ENCODE results near the gene EBF4.
"Not testable (repeated sequence)": the region's sequence is repeated elsewhere in the genome, so short reads cannot be mapped to it uniquely, and the experiment has no call there.

Gene EBF4

GRCh38 chr20:2657241-2657640 lies 35.3 kb upstream of the EBF4 start:
- peaks cover 94% of the 10 kb centered on the region for H3K36me3 ChIP-seq (ENCODE audit: insufficient read depth, low read length)
- H3K27me3 ChIP-seq (ENCODE audit: insufficient read depth, low read length), result no peaks in the 10 kb centered on the region
- H3K4me3 ChIP-seq (ENCODE audit: low read length), result no peak overlapping the region
- H3K4me1 ChIP-seq (ENCODE audit: insufficient read depth, low read length), result peaks cover 6% of the 10 kb centered on the region; the same call in 1 of the 2 replicates
- 84% methylated on average over 5 of the region's 5 CpGs for WGBS
- no peaks in the 10 kb centered on the region for H3K9me3 ChIP-seq (ENCODE audit: insufficient read depth, low read depth, low read length)
- no peak overlapping the region for H3K27ac ChIP-seq (ENCODE audit: low read depth, low read length)
- no peak overlapping the region for H3K9ac ChIP-seq (ENCODE audit: low read depth, low read length)

GRCh38 chr20:2657674-2658073 lies 34.9 kb upstream of the EBF4 start:
- no peaks in the 10 kb centered on the region for H3K9me3 ChIP-seq (ENCODE audit: insufficient read depth, low read depth, low read length)
- peaks cover 6% of the 10 kb centered on the region; the same call in 1 of the 2 replicates for H3K4me1 ChIP-seq (ENCODE audit: insufficient read depth, low read length)
- H3K9ac ChIP-seq (ENCODE audit: low read depth, low read length), result no peak overlapping the region
- WGBS, result 98% methylated on average over 4 of the region's 5 CpGs
- H3K27me3 ChIP-seq (ENCODE audit: insufficient read depth, low read length), result no peaks in the 10 kb centered on the region
- H3K36me3 ChIP-seq (ENCODE audit: insufficient read depth, low read length), result peaks cover 96% of the 10 kb centered on the region
- H3K4me3 ChIP-seq (ENCODE audit: low read length), result no peak overlapping the region
- H3K27ac ChIP-seq (ENCODE audit: low read depth, low read length), result no peak overlapping the region

DNA sequence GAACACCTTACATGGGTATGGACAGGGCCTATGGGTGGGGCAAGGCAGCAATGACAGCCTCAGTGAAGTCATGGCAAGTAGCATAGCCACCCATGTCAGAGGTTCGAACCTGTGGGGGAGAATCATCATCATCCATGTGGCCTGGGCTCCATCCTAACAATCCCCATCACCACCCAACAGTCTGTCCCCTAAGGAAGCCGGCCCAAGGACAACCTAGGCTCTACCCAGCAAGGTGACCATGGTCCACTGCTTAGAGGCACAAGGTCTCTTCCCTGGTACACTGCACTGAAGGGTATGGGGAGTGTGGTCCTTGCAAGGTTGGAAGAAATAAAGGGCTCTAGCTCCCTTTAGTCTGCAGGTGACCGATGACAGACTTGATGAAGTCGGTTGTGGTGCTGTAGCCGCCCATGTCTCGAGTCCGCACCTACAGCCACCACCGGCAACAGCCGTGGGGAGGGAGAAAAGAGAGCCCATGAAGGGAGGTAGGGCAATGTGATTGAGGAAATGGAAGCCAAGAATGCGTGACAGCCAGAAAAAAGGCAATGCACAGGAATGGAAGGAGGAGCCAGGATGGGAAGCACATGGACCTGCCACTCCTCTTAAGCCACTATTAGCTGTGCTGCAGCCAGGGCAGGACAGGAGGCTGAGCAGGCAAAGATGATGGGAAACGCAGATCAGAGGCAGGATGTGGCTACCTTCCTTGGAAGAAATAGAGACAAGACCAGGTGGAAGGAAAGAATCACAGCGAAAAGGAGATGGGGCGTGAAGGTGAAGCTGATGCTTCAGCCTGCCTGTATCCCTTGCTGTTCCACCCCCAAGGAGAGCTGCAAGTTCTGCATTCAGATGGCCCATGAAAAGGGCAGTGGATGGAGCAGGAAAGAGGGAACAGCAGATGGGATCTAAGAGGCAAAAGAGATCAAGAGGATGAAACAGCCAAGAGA lies 33.9 kb upstream of the EBF4 start:
- no peaks in the 10 kb centered on the region for H3K27me3 ChIP-seq (ENCODE audit: insufficient read depth, low read length)
- H3K36me3 ChIP-seq (ENCODE audit: insufficient read depth, low read length), result peaks cover 88% of the 10 kb centered on the region
- WGBS, result 86% methylated on average over 13 of the region's 13 CpGs
- peaks cover 6% of the 10 kb centered on the region; the same call in 1 of the 2 replicates for H3K4me1 ChIP-seq (ENCODE audit: insufficient read depth, low read length)
- no peaks in the 10 kb centered on the region for H3K9me3 ChIP-seq (ENCODE audit: insufficient read depth, low read depth, low read length)
- peak overlapping the region; percentile 16; the same call in 1 of the 2 replicates for H3K27ac ChIP-seq (ENCODE audit: low read depth, low read length)
- H3K4me3 ChIP-seq (ENCODE audit: low read length), result no peak overlapping the region
- H3K9ac ChIP-seq (ENCODE audit: low read depth, low read length), result no peak overlapping the region

GRCh38 chr20:2659547-2659946 lies 33.0 kb upstream of the EBF4 start:
- WGBS, result 94% methylated on average over 10 of the region's 10 CpGs

DNA sequence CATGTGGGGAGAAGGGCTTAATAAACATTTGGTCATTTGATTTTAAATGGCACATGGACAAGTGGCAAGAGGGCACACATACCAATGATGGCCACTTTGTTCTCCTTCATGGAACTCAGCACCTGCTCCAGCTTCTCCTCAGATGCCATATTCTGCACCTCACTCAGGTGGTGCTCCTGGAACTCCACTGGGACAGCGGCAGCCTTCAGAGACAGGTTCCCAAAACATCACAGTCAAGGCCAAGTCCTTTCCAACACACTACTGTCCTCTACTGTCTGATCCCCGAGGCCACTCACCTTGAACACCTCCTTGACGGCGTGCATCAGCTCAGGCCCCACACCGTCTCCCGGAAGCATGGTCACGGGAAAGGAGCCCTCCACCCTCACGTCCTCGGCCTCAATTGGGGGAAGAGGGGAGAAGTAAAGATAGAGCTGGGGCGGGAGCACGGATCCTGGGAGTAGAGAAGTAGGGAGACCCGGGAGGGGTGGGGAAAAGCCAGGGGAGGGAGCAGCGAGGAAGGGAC lies 29.2 kb upstream of the EBF4 start:
- Histone ChIP-seq H3K9ac (ENCODE audit: low read depth, low read length) (peak overlapping the region; percentile 88), H3K4me3 (ENCODE audit: low read length) (peak overlapping the region; percentile 95), H3K9me3 (ENCODE audit: insufficient read depth, low read depth, low read length) (no peaks in the 10 kb centered on the region), H3K27me3 (ENCODE audit: insufficient read depth, low read length) (peaks cover 16% of the 10 kb centered on the region), H3K36me3 (ENCODE audit: insufficient read depth, low read length) (peaks cover 41% of the 10 kb centered on the region), H3K4me1 (ENCODE audit: insufficient read depth, low read length) (no peaks in the 10 kb centered on the region), H3K27ac (ENCODE audit: low read depth, low read length) (peak overlapping the region; percentile 95)
- 9% methylated on average over 13 of the region's 13 CpGs for WGBS

More at GRCh38 chr20:2659547-2659946, 33.0 kb upstream of the EBF4 start:
- Histone ChIP-seq H3K4me3 (ENCODE audit: low read length) (no peak overlapping the region), H3K4me1 (ENCODE audit: insufficient read depth, low read length) (no peaks in the 10 kb centered on the region), H3K9ac (ENCODE audit: low read depth, low read length) (no peak overlapping the region), H3K36me3 (ENCODE audit: insufficient read depth, low read length) (peaks cover 80% of the 10 kb centered on the region), H3K27me3 (ENCODE audit: insufficient read depth, low read length) (no peaks in the 10 kb centered on the region), H3K9me3 (ENCODE audit: insufficient read depth, low read depth, low read length) (no peaks in the 10 kb centered on the region), H3K27ac (ENCODE audit: low read depth, low read length) (no peak overlapping the region)

DNA sequence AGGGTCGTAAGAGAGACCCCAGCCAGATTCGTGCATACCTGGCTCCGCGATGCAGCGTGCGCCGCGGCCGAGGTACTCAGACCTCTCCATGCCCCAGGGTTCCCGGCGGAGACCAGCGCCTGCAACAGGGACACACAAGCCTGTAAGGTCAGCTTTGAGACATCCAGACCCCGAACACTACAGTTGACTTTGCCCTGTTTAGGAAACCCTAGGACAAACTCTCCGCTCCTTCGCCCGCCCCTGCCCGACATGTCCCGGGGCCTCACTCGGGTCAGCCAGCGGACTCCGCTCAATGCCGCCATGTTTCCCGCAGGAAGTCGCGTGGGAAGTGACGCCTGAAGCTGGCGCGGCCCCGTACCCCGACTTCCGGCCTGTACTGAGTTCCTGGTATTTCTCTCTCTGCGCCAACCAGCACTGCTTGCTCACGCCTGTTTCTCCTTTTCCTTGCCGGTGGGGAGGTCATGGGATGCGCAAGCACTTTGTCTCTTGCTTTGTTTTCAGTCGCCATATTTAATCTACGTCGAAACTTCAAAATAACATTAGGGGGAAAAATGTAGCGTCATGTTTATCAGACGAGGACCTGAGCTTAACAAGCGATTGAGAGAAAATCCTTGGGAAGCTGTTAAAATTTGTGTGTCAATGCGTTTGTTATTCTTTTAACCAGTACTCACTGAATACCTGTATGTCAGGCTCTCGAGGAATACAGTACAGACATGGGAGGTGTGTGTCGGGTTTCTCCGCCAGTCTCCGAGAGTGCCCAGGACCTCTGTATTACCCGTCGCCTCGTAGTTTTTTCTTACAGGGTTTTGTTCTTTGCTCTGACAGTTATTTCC lies 28.5 kb upstream of the EBF4 start, which contains the start of gene IDH3B:
Gene IDH3B (minus strand): TSS at position 330 of the 833 bp plus-strand sequence. CDS start 28 bp downstream, at position 302.
- Histone ChIP-seq H3K4me3 (ENCODE audit: low read length) (peak within 1 kb of the TSS; percentile 95), H3K27ac (ENCODE audit: low read depth, low read length) (peak within 1 kb of the TSS; percentile 95), H3K27me3 (ENCODE audit: insufficient read depth, low read length) (peaks cover 22% of the 10 kb centered on the region), H3K9ac (ENCODE audit: low read depth, low read length) (peak within 1 kb of the TSS; percentile 88), H3K9me3 (ENCODE audit: insufficient read depth, low read depth, low read length) (no peaks in the 10 kb centered on the region), H3K36me3 (ENCODE audit: insufficient read depth, low read length) (peaks cover 34% of the 10 kb centered on the region), H3K4me1 (ENCODE audit: insufficient read depth, low read length) (no peaks in the 10 kb centered on the region)
- 15% methylated on average over 49 of the region's 49 CpGs for WGBS

- no peak overlapping the region for H3K9ac ChIP-seq (ENCODE audit: low read depth, low read length)
- no peaks in the 10 kb centered on the region for H3K4me1 ChIP-seq (ENCODE audit: insufficient read depth, low read length)
- no peaks in the 10 kb centered on the region for H3K36me3 ChIP-seq (ENCODE audit: insufficient read depth, low read length)
- H3K9me3 ChIP-seq (ENCODE audit: insufficient read depth, low read depth, low read length), result no peaks in the 10 kb centered on the region
- H3K27ac ChIP-seq (ENCODE audit: low read depth, low read length), result no peak overlapping the region
- WGBS, result 43% methylated on average over 4 of the region's 4 CpGs
- peaks cover 19% of the 10 kb centered on the region for H3K27me3 ChIP-seq (ENCODE audit: insufficient read depth, low read length)
- H3K4me3 ChIP-seq (ENCODE audit: low read length), result no peak overlapping the region
Observed at GRCh38 chr20:2671977-2672376, 20.6 kb upstream of the EBF4 start.

- Histone ChIP-seq H3K4me1 (ENCODE audit: insufficient read depth, low read length) (no peaks in the 10 kb centered on the region), H3K9me3 (ENCODE audit: insufficient read depth, low read depth, low read length) (no peaks in the 10 kb centered on the region), H3K27me3 (ENCODE audit: insufficient read depth, low read length) (peaks cover 20% of the 10 kb centered on the region), H3K36me3 (ENCODE audit: insufficient read depth, low read length) (no peaks in the 10 kb centered on the region), H3K9ac (ENCODE audit: low read depth, low read length) (no peak overlapping the region), H3K27ac (ENCODE audit: low read depth, low read length) (no peak overlapping the region), H3K4me3 (ENCODE audit: low read length) (no peak overlapping the region)
- 83% methylated on average over 3 of the region's 3 CpGs for WGBS
Observed at GRCh38 chr20:2672446-2672845, 20.1 kb upstream of the EBF4 start.

DNA sequence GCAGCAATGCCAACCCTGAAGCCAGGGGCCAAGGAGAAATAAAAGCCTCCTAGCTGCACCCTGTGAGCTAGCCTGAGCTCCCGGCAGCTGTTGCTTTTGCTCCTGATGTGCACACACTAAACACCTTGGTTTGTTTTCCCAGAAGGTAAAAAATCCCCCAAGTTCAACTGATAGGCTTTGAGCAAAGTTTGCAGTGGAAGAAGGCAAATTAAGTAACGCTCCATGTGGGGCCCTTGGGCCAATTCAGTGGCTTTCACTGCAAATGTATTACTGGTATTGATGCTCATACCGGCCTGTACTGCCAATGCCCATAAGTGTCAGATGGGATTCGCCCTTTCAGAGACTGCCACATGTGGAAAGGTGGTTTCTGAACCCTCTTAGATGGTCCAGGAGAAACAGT lies 19.1 kb upstream of the EBF4 start:
- H3K4me1 ChIP-seq (ENCODE audit: insufficient read depth, low read length), result no peaks in the 10 kb centered on the region

GRCh38 chr20:2680046-2680445 lies 12.5 kb upstream of the EBF4 start:
- no peaks in the 10 kb centered on the region for H3K36me3 ChIP-seq (ENCODE audit: insufficient read depth, low read length)
- no peak overlapping the region for H3K27ac ChIP-seq (ENCODE audit: low read depth, low read length)
- no peaks in the 10 kb centered on the region for H3K9me3 ChIP-seq (ENCODE audit: insufficient read depth, low read depth, low read length)
- peaks cover 28% of the 10 kb centered on the region for H3K27me3 ChIP-seq (ENCODE audit: insufficient read depth, low read length)
- H3K4me3 ChIP-seq (ENCODE audit: low read length), result no peak overlapping the region
- H3K9ac ChIP-seq (ENCODE audit: low read depth, low read length), result no peak overlapping the region
- H3K4me1 ChIP-seq (ENCODE audit: insufficient read depth, low read length), result no peaks in the 10 kb centered on the region
- 84% methylated on average over 2 of the region's 4 CpGs for WGBS

More for the DNA sequence above, 19.1 kb upstream of the EBF4 start:
- Histone ChIP-seq H3K27ac (ENCODE audit: low read depth, low read length) (no peak overlapping the region), H3K4me3 (ENCODE audit: low read length) (no peak overlapping the region), H3K36me3 (ENCODE audit: insufficient read depth, low read length) (no peaks in the 10 kb centered on the region), H3K9me3 (ENCODE audit: insufficient read depth, low read depth, low read length) (no peaks in the 10 kb centered on the region), H3K27me3 (ENCODE audit: insufficient read depth, low read length) (peaks cover 19% of the 10 kb centered on the region), H3K9ac (ENCODE audit: low read depth, low read length) (no peak overlapping the region)
- 91% methylated on average over 4 of the region's 4 CpGs for WGBS

DNA sequence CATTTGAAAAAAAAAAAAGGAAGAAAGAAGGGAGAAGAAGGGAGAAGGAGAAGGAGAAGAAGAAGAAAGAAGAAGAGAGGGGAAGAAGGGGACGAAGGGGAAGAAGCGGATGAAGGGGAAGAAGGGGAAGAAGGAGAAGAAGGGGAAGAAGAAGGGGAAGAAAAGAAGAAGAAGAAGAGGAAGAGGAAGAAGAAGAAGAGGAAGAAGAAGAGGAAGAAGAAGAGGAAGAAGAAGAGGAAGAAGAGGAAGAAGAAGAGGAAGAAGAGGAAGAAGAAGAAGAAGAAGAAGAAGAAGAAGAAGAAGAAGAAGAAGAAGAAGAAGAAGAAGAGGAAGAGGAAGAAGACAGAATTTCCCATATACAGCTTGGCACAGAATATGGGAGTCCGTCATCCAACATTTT lies 10.5 kb upstream of the EBF4 start:
- not testable (repeated sequence) for H3K36me3 ChIP-seq (ENCODE audit: insufficient read depth, low read length); H3K9me3 ChIP-seq (ENCODE audit: insufficient read depth, low read depth, low read length); H3K27ac ChIP-seq (ENCODE audit: low read depth, low read length); H3K4me3 ChIP-seq (ENCODE audit: low read length); H3K9ac ChIP-seq (ENCODE audit: low read depth, low read length); H3K4me1 ChIP-seq (ENCODE audit: insufficient read depth, low read length)
- WGBS, result 86% methylated on average over 3 of the region's 3 CpGs
- H3K27me3 ChIP-seq (ENCODE audit: insufficient read depth, low read length), result peaks cover 47% of the 10 kb centered on the region

Data from HUES64 (cell line).